Measurements from ENCODE around the gene CELSR1. TPM values are rescaled to one million over a fixed set of nuclear protein-coding genes. Genes with fewer than 3 reads are reported as not detected.

The CELSR1 gene
- total RNA-seq, 1 donor = 1.1 TPM

DNA sequence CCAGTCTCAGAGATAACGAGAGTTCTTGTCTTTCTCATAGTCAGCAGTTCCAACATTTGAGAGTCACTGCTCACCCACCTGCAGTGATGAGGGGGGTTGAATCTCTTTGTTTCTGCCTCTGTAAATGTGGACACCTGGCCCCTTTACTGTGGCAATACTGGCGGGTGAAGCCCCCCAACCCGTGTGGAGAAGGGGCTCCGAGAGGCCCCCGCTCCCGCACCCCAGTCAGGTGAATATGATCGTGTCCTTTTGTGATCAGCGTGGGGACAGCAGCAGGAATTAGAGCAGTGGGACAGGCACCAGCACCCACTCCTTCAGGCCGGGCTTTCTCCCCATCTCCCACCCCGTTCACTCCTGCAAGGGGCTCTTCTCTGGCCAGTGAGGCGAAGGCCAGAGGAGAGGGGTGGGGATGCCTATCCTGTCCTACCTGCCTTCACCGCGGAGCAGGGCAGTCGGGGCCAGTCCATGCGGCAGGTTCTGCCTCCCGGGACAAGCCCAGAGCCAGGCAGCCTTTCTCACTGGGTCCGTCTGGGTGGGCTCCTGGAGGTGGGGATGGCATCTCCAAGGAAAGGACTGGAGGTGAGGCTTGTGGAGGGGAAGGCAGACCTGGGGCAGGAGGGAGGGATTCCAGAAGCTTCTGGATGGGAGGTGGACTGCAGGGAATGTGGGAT, 12.7 kb upstream of the CELSR1 start:
- DNase-seq (ENCODE audit: low read depth) = no peak
- H3K4me3 ChIP-seq (ENCODE audit: low read depth, low read length) = no peak overlapping the region
- TF ChIP-seq, protein P1, sequence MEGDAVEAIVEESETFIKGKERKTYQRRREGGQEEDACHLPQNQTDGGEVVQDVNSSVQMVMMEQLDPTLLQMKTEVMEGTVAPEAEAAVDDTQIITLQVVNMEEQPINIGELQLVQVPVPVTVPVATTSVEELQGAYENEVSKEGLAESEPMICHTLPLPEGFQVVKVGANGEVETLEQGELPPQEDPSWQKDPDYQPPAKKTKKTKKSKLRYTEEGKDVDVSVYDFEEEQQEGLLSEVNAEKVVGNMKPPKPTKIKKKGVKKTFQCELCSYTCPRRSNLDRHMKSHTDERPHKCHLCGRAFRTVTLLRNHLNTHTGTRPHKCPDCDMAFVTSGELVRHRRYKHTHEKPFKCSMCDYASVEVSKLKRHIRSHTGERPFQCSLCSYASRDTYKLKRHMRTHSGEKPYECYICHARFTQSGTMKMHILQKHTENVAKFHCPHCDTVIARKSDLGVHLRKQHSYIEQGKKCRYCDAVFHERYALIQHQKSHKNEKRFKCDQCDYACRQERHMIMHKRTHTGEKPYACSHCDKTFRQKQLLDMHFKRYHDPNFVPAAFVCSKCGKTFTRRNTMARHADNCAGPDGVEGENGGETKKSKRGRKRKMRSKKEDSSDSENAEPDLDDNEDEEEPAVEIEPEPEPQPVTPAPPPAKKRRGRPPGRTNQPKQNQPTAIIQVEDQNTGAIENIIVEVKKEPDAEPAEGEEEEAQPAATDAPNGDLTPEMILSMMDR (IDR thresholded peaks at IDR 0.05; ENCODE audit: insufficient read depth, low read length) = no peak

DNA sequence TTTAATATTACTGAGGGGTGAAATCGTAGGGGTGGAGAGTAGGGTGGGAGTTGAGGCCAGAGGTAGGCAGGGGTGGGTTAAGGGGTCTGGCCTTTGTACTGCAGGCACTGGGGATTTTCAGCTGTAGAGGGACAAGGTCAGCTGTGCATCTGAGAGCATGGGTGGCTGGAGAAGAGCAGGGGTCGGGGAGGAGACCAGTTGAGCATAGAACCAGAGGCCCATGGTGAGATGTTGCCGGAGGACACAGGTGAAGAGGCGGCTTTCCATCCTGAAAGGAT, 12.1 kb upstream of the CELSR1 start:
- no peak overlapping the region for H3K4me3 ChIP-seq (ENCODE audit: low read depth, low read length)
- DNase-seq (ENCODE audit: low read depth) = no peak
- TF ChIP-seq, protein P1 (IDR thresholded peaks at IDR 0.05; ENCODE audit: insufficient read depth, low read length) = no peak

DNA sequence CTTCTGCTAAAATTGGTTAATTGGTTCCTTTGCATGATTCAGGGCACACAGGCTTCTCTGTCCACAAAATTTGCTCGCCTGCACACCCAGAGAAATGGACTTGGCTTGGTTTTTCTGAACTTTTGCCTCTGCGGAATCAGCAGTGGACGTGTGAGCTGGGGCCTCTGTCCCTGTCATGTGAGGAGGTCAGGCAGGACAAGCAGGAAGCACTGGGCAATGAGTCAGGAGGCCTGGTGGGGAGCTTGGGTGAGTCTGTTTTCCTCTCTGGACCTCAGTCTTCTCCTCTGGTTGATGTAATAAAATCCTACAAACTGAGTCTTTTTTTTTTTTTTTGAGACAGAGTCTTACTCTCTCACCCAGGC, 10.4 kb upstream of the CELSR1 start:
- H3K4me3 ChIP-seq (ENCODE audit: low read depth, low read length) = no peak overlapping the region
- TF ChIP-seq, protein P1 (IDR thresholded peaks at IDR 0.05; ENCODE audit: insufficient read depth, low read length) = no peak
- peak; percentile 92 for DNase-seq (ENCODE audit: low read depth)

DNA sequence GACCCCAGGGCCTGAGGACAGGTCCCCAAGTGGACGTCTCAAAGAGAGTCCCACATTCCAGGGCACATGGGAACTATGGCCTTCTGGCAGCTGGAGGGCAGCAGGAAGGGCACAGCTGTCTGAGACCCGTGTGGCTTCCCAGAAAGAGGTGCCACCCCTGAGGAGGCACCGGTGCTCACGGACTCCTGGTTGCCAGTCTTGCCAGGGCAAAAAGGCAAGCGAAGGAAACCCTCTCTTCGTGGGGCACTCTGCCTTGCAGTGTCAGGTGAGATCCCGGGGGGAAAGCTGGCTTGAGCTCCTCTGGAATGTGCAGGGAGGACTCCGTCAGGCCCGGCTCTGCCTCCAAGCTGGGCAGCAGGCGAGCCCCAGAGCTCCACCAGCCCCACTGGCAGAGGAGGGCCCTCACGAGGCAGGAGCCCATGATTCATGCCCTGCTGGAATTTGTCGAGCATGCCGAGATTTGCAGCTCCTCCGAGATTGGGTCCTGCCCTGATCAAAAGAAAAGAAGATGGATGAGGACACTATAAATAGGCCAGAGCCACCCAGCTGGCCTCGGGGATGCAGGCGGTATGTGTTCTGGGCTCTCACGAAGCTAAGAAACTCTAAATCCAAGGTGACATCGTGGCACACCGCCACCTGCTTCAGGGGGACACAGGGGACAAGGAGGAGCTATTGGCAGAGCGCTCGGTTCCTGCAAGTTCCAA, 9.9 kb upstream of the CELSR1 start:
- TF ChIP-seq, protein P1 (IDR thresholded peaks at IDR 0.05; ENCODE audit: insufficient read depth, low read length) = no peak
- DNase-seq (ENCODE audit: low read depth) = peak; percentile 86
- no peak overlapping the region for H3K4me3 ChIP-seq (ENCODE audit: low read depth, low read length)

DNA sequence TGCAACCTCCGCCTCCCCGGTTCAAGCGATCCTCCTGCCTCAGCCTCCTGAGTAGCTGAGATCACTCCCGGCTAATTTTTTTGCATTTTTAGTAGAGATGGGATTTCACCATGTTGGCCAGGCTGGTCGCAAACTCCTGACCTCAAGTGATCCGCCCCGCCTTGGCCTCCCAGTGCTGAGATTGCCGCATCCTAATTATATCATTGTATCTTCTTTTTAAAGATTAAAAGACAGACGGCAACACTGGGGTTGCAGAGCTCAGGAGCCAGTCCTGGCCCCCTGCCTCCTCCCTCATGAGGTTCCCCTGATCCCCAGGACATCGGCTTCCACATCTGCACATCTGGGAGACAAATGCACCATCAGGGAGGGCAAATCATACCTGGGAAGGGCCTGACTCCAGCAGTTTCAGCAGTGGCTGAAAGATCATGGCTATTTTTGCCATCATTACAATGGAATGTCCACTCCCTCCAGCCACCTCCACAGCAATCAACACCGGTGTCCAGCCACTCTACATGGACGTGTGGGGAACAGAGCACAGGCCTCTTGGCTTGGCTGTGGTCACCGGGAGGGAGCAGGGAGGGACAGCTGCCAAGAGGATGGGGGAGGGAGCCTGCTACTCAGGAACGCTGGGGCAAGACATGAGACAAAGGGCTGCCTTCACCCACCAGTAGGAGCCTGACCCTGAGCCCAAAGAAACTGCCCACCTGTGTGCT, 9.2 kb upstream of the CELSR1 start:
- no peak overlapping the region for H3K4me3 ChIP-seq (ENCODE audit: low read depth, low read length)
- TF ChIP-seq, protein P1 (IDR thresholded peaks at IDR 0.05; ENCODE audit: insufficient read depth, low read length) = no peak
- DNase-seq (ENCODE audit: low read depth) = peak; percentile 65

DNA sequence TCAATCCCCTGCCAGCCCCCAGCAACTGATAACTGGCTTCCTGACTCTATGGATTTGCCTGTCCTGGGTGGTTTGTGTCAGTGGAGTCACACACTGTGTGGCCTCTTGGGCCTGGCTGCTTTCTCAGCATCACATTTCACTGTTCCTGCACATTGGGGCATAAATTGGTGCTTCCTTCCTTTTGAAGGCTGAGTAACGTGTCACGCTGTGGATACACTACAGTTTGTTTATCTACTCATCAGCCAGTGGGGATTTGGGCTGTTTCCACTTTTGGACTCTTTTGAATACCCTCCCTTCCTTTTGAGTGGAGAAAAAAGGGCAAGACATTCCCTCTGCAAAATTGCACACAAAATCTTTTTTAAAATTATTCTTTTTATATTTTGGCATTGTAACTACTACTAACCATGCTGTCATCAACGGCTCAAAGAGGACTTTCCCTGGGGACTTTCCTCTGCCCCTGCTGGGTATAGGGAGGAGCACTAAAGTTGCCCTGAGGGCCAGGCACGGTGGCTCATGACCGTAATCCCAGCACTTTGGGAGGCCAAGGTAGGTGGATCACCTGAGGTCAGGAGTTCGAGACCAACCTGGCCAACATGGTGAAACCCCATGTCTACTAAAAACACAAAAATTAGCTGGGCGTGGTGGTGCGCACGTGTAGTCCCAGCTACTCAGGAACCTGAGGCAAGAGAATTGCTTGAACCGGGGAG, 7.8 kb upstream of the CELSR1 start:
- H3K4me3 ChIP-seq (ENCODE audit: low read depth, low read length) = no peak overlapping the region
- peak; percentile 43 for DNase-seq (ENCODE audit: low read depth)
- TF ChIP-seq, protein P1 (IDR thresholded peaks at IDR 0.05; ENCODE audit: insufficient read depth, low read length) = no peak
